Activated CD8-positive, alpha-beta T cell treated with anti-CD3 and anti-CD28 coated beads for 36 hours (primary cell): ENCODE measurements around the gene CDC123. TPM values are rescaled to one million over a fixed set of nuclear protein-coding genes. Genes with fewer than 3 reads are reported as not detected.

Experiments used
- ATAC-seq: fragments of 200-7000 bp; cut with Tn5 transposase; one replicate; pipeline ENCODE4 v1.10.0; 2021; ENCODE audit warnings: mild to moderate bottlenecking, moderate library complexity
- CTCF ChIA-PET: fragments of 350-600 bp; sonication (Branson Sonifier 250); formaldehyde crosslinking; loops from one replicate; lab custom pipeline; 2021; ENCODE audit warnings: antibody characterized with exemption; lab: Charles Lee
- POLR2A ChIA-PET: fragments of 350-600 bp; sonication (Branson Sonifier 250); formaldehyde crosslinking; loops from one replicate; lab custom pipeline; 2021; ENCODE audit warnings: antibody characterized with exemption; lab: Charles Lee
- DNase-seq: peaks from one replicate; pipeline ENCODE4 v3.0.0-alpha.2; 2020
- H3K27ac Mint-ChIP-seq: one replicate; pipeline ENCODE4 v1.8.0; 2021; ENCODE audit warnings: mild to moderate bottlenecking, mixed read lengths
- H3K27me3 Mint-ChIP-seq: one replicate; pipeline ENCODE4 v1.8.0; 2021; ENCODE audit warnings: mixed read lengths
- H3K36me3 Mint-ChIP-seq: one replicate; pipeline ENCODE4 v1.8.0; 2021; ENCODE audit warnings: low read depth, mixed read lengths
- H3K4me1 Mint-ChIP-seq: one replicate; pipeline ENCODE4 v1.8.0; 2021; ENCODE audit warnings: low read depth, mixed read lengths
- H3K4me3 Mint-ChIP-seq: one replicate; pipeline ENCODE4 v1.8.0; 2021; ENCODE audit warnings: mild to moderate bottlenecking, moderate library complexity, mixed read lengths
- H3K9me3 Mint-ChIP-seq: one replicate; pipeline ENCODE4 v1.8.0; 2021; ENCODE audit warnings: mixed read lengths
- CTCF ChIP-seq: fragments of 200-600 bp; IDR thresholded peaks from one replicate; pipeline ENCODE4 v1.8.0; 2022; ENCODE audit warnings: antibody characterized with exemption, mild to moderate bottlenecking
- intact Hi-C: fragments of 100-400 bp; cut with micrococcal nuclease; formaldehyde crosslinking; loops from one replicate; pipeline ENCODE4 v1.10.0; 2022
- total RNA-seq, 2 experiments: library from RNA; stranded (reverse); gene quantifications; one replicate each; pipeline ENCODE4 v1.2.3, GENCODE V29; 2021

Gene CDC123
- total RNA-seq, 2 experiments from 2014 or later = 123 to 125 TPM

DNA sequence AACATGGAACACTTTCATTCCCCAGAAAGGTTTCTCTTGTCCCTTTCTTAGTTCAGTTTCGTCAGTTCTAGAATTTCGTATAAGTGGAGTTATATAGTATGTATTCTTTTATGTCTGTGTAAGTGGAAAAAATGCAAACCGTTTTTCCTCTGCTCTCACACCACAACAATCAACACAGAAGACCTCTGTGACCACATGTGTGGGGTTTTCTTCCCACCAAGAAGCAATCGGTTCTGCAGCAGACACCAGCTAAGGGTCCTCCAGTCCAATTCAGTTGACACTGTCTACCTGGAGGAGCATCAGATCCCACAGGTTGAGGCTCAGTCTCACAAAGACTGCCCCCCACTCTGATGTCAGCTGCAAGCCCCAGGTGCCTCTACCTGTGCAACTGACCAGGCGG is 6.2 kb downstream of the CDC123 start:
- intact Hi-C loops = no loop called here
- H3K27me3 Mint-ChIP-seq = no peaks in the 10 kb centered on the region
- no peaks in the 10 kb centered on the region for H3K9me3 Mint-ChIP-seq
- H3K4me3 Mint-ChIP-seq = no peak overlapping the region
- no peak for TF ChIP-seq CTCF
- DNase-seq (no peak), ATAC-seq (no peak)
- peaks cover 45% of the 10 kb centered on the region for H3K4me1 Mint-ChIP-seq
- ChIA-PET CTCF (interaction anchor here (1.5 to 4.8 kb wide), 2 partner anchors 13 to 216 kb away, joined by 4 to 34 read pairs; no protein-coding TSS in a partner anchor), POLR2A (interaction anchor here (0.7 to 1.9 kb wide), 5 partner anchors 9 to 202 kb away, joined by 3 to 6 read pairs (median 4); partner anchors contain the start of gene UPF2)
- H3K36me3 Mint-ChIP-seq = peaks cover 47% of the 10 kb centered on the region
- no peak overlapping the region for H3K27ac Mint-ChIP-seq

GRCh38 chr10:12205082-12205481 is 9.1 kb downstream of the CDC123 start:
- DNase-seq (no peak), ATAC-seq (no peak)
- ChIA-PET POLR2A (no interaction called here), CTCF (interaction anchor here (1.1 to 1.7 kb wide), 2 partner anchors 9 to 10 kb away, joined by 3 to 6 read pairs; no protein-coding TSS in a partner anchor)
- peaks cover 43% of the 10 kb centered on the region for H3K4me1 Mint-ChIP-seq
- no peak for TF ChIP-seq CTCF
- peaks cover 53% of the 10 kb centered on the region for H3K36me3 Mint-ChIP-seq
- H3K27me3 Mint-ChIP-seq = no peaks in the 10 kb centered on the region
- no peak overlapping the region for H3K4me3 Mint-ChIP-seq
- no peak overlapping the region for H3K27ac Mint-ChIP-seq
- intact Hi-C loops = no loop called here
- no peaks in the 10 kb centered on the region for H3K9me3 Mint-ChIP-seq

DNA sequence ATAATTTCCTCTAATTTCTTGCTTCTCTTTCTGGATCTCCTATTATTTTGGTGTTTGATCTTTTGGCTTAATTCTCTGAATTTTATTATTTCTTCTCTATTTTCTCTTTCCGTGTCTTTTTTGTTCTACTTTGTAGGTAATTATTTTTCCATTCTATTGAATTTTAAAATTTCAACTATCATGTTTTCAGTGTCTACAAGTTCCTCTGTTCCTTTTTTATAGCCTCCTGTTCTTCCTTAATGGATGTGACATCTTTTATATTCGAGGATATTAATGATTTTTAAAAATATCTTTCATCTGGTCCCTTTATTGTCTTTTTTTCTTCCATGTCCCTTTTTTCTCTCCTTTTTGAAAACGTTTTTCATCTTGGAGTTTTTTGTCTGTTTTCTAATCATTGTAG is 11.1 kb downstream of the CDC123 start:
- TF ChIP-seq CTCF = no peak
- DNase-seq (no peak), ATAC-seq (no peak)
- peaks cover 49% of the 10 kb centered on the region for H3K36me3 Mint-ChIP-seq
- no peak overlapping the region for H3K27ac Mint-ChIP-seq
- ChIA-PET POLR2A (no interaction called here), CTCF (interaction anchor here (1.4 kb wide), 1 partner anchor 9 kb away, joined by 4 read pairs; no protein-coding TSS in a partner anchor)
- intact Hi-C loops = no loop called here
- no peaks in the 10 kb centered on the region for H3K27me3 Mint-ChIP-seq
- H3K4me1 Mint-ChIP-seq = peaks cover 32% of the 10 kb centered on the region
- no peaks in the 10 kb centered on the region for H3K9me3 Mint-ChIP-seq
- no peak overlapping the region for H3K4me3 Mint-ChIP-seq

- H3K4me3 Mint-ChIP-seq = no peak overlapping the region
- H3K36me3 Mint-ChIP-seq = peaks cover 45% of the 10 kb centered on the region
- DNase-seq = no peak
- peak overlapping the region; percentile 6 for H3K27ac Mint-ChIP-seq
- intact Hi-C loops = no loop called here
- H3K27me3 Mint-ChIP-seq = no peaks in the 10 kb centered on the region
- POLR2A ChIA-PET = interaction anchor here (0.8 kb wide), 1 partner anchor 72 kb away, joined by 3 read pairs; no protein-coding TSS in a partner anchor
- ATAC-seq = no peak
- peaks cover 26% of the 10 kb centered on the region for H3K4me1 Mint-ChIP-seq
- H3K9me3 Mint-ChIP-seq = no peaks in the 10 kb centered on the region
- CTCF ChIA-PET = interaction anchor here (0.6 kb wide), 1 partner anchor 979 kb away, joined by 3 read pairs; no protein-coding TSS in a partner anchor
- TF ChIP-seq CTCF = no peak
Observed at GRCh38 chr10:12208460-12208859, 12.5 kb downstream of the CDC123 start.

DNA sequence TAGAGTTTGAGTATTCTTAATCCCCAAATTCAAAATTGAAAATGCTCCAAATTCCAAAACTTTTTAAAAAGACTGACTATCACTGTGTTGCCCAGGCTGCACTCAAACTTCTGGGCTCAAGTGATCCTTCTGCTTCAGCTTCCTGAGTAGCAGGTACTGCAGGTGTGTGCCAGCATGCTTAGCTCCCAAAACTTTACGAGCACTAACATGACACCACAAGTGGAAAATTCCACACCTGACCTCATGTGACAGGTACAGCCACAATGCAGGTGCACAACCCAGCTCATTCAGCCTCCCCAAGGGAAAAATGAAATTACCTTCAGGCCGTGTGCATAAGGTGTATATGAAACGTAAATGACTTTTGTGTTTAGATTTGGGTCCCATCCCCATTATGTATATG is 16.5 kb downstream of the CDC123 start:
- Mint-ChIP-seq H3K4me3 (no peak overlapping the region), H3K9me3 (no peaks in the 10 kb centered on the region), H3K27me3 (no peaks in the 10 kb centered on the region), H3K36me3 (peaks cover 47% of the 10 kb centered on the region), H3K4me1 (peaks cover 25% of the 10 kb centered on the region), H3K27ac (no peak overlapping the region)
- intact Hi-C loops = no loop called here
- ChIA-PET CTCF (interaction anchor here (0.6 to 0.9 kb wide), 3 partner anchors 9 to 444 kb away, joined by 3 to 6 read pairs (median 4); no protein-coding TSS in a partner anchor), POLR2A (interaction anchor here (1.0 to 1.6 kb wide), 4 partner anchors 10 to 17 kb away, joined by 3 to 10 read pairs (median 5); partner anchors contain the start of genes CDC123 and NUDT5)
- DNase-seq (no peak), ATAC-seq (no peak)
- no peak for TF ChIP-seq CTCF
